ES-I3 (cell line): Measurements from ENCODE around the gene AIFM3.

Source experiments
- H3K36me3 ChIP-seq: 2 replicates; pipeline ENCODE4 v1.6.1; 2013; ENCODE audit warnings: mild to moderate bottlenecking, low read length, control low read depth, moderate library complexity; ENCODE audit not compliant: insufficient read depth
- H3K4me1 ChIP-seq: 2 replicates; pipeline ENCODE4 v1.6.1; 2013; ENCODE audit warnings: mild to moderate bottlenecking, control low read depth, low read length; ENCODE audit not compliant: insufficient read depth
- H3K9ac ChIP-seq: 2 replicates; pipeline ENCODE4 v1.6.1; 2013; ENCODE audit warnings: low read depth, mild to moderate bottlenecking, low read length, moderate library complexity
- H3K9me3 ChIP-seq: 2 replicates; pipeline ENCODE4 v1.6.1; 2013; ENCODE audit warnings: mild to moderate bottlenecking, low read length, moderate library complexity; ENCODE audit not compliant: control insufficient read depth, insufficient read depth

AIFM3 gene

DNA sequence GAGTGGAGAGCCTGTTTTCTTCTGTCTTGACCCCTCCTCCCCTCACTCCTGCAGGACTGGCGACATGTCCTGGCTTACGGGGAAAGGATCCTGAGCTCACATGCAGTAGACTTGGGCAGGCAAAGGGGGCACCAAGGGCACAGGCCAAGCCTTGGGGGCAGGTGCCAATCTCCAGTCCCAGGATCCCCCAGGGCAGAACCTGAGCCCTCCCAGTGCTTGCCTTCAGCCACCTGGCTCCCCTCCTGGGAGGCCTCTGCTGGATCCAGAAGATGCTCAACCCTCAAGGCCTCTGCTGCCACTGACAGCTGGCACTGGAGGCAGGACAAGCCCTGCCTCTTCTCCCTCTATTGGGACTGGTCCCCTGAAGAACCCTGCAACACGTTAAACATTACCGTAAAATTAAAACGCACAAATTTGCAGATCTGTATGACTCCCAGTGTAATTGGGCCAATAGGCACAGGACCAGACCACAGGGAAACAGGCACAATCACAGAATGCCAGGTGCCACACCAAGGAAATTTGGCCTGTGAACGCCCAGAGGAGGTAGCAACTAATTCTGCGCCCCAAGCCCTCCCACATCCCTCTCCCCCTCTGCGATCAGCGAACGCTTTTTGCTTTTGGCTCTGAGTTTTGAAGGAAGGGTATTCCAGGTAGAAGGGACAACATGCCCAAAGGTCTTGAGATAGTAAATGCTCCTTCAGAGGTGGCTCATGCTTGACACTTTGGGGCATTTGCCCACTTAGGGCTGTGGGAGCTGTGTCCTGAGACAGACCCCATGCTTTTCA lies 14.1 kb downstream of the AIFM3 start:
- no peaks in the 10 kb centered on the region for H3K36me3 ChIP-seq
- peak overlapping the region; percentile 89 for H3K9ac ChIP-seq
- H3K9me3 ChIP-seq = peaks cover 6% of the 10 kb centered on the region; the same call in 1 of the 2 replicates
- peaks cover 5% of the 10 kb centered on the region; the same call in 1 of the 2 replicates for H3K4me1 ChIP-seq

DNA sequence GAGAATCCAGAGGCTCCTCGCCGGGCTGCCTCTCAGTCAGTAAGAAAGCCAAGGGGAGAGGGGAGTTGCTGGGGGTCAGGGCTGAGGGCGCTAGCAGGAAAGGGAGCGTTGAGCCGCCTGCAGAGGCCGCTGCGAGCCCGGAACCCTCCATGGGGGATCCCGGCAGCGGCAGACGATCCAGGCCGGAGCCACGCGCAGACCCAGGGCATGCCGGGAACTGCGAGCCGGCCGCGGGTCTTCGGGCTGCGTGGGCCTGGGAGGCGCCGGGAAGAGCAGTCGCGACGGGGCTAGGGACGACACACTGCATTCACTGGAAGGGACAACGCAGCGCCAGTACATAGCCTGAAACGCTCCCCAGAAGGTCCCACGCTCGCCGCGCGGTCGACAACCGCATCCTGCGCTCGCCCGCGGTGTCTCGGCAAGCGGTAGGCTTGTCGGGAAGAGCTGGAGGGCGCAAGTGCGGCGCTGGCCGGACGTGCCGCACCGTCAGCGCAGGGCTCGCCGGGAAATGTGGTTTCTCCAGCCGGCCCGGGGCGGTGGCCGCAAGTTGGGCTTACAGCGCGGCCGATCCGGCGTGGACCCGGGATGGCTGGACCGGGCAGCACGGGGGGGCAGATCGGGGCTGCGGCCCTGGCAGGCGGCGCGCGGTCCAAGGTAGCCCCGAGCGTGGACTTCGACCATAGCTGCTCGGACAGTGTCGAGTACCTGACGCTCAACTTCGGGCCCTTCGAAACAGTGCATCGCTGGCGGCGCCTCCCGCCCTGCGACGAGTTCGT lies 14.9 kb downstream of the AIFM3 start, which contains the start of gene LZTR1:
Gene LZTR1 (plus strand): TSS at position 511 of the 776 bp plus-strand sequence. CDS start 75 bp downstream, at position 586.
- peaks cover 6% of the 10 kb centered on the region; the same call in 1 of the 2 replicates for H3K9me3 ChIP-seq
- peaks cover 5% of the 10 kb centered on the region; the same call in 1 of the 2 replicates for H3K4me1 ChIP-seq
- no peaks in the 10 kb centered on the region for H3K36me3 ChIP-seq
- H3K9ac ChIP-seq = peak within 1 kb of the TSS; percentile 89

DNA sequence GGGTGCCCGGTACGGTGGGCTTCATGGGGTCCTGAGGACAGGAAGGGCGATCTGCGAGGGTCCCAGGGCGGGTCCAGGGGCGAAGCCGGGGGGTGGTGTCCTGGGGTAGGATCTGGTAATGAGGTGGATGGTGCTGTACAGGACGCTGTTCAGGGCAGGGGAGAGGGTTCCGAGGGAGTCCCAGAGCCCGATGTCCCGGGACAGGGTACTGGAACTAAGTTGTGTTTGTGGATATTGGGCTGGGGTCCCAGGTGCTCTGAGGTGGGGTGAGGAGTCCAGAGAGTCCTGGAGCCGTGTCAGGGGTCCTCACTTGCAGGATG lies 15.5 kb downstream of the AIFM3 start:
- Histone ChIP-seq H3K4me1 (peaks cover 5% of the 10 kb centered on the region; the same call in 1 of the 2 replicates), H3K9ac (peak overlapping the region; percentile 89), H3K9me3 (peaks cover 6% of the 10 kb centered on the region; the same call in 1 of the 2 replicates), H3K36me3 (no peaks in the 10 kb centered on the region)

DNA sequence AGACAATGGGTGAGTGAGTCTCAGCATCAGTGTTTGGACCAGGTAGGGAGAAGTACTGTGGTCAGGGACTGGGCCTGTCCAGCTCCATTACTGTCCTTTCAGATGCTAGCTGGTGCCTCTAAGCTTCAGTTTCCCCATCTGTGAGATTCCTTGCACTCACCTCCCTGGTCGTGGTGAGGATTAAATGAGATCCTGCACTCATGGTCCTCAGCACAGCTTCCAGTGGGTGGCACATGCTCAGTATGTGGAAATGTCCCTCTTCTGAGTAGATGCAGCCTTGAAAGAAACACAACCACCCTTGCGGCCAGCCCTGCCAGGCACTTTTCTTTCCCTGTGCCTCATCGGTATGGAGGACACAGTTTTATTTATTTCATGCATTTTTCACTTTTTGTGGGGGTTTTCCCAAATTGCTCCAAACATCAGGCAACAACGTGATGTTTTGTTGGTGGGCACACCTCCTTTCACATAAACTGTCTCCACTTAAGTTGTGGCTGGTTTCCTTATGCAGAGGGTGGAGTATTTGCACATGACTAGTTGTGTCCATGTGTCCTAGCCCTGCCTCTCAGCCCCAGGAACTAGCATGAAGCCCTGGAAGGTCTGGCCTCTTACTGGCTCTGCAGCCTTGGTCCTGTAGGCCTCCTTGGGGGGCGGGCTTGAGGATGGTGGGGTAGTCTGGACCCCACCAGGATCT lies 16.2 kb downstream of the AIFM3 start:
- peak overlapping the region; percentile 89; the same call in 1 of the 2 replicates for H3K9ac ChIP-seq
- no peaks in the 10 kb centered on the region for H3K36me3 ChIP-seq
- H3K4me1 ChIP-seq = peaks cover 5% of the 10 kb centered on the region; the same call in 1 of the 2 replicates
- H3K9me3 ChIP-seq = peaks cover 6% of the 10 kb centered on the region; the same call in 1 of the 2 replicates

DNA sequence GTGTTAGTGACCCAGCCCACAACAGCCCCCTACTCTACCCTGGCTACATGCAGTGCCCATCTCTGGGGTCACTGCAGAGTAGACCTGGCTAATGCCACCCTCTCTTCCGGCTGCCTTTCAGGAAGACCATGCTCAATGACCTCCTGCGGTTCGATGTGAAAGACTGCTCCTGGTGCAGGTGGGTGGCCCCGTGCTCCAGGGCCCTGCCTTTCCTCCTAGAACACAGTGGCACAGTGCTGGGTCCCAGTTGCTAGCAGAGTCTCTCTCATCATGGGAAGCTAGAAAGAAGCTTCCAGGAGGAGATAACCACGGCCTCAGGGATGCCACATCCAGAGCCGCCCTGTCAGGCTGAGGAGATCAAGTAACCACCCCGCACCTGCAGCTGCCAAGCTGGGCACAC lies 18.7 kb downstream of the AIFM3 start:
- H3K9ac ChIP-seq = no peak overlapping the region
- H3K4me1 ChIP-seq = peaks cover 5% of the 10 kb centered on the region; the same call in 1 of the 2 replicates
- H3K9me3 ChIP-seq = no peaks in the 10 kb centered on the region
- H3K36me3 ChIP-seq = no peaks in the 10 kb centered on the region

DNA sequence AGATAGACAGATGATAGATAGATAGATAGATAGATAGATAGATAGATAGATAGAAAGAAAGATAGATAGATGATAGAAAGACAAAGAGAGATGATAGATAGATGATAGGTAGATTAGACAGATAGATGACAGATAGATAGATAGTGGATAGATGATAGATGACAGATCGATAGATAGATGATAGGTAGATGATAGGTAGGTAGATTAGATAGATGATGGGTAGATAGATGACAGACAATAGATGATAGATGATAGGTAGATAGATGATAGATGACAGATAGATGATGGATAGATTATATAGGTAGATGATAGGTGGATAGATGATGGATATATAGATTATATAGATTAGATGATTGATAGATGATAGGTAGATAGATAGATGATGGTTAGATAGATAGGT lies 19.3 kb downstream of the AIFM3 start:
- Histone ChIP-seq H3K9ac (no peak overlapping the region), H3K9me3 (no peaks in the 10 kb centered on the region), H3K4me1 (peaks cover 2% of the 10 kb centered on the region; the same call in 1 of the 2 replicates), H3K36me3 (no peaks in the 10 kb centered on the region)

DNA sequence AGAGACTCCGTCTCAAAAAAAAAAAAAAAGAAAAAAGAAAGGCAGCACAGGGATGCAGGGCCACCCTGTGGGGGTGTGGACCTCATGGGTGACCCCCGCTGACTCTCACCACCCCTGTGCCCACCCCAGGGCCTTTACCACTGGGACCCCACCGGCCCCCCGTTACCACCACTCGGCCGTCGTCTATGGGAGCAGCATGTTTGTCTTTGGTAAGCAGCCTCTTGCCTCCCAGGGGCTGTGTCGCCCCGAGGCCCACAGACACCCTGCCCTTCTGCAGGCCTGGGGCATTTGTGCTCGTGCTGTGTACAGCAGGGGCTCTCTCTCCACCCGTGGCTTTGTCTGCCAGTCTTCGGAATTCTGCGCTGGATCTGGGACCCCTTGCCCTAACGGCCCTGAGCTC lies 20.3 kb downstream of the AIFM3 start:
- Histone ChIP-seq H3K9ac (no peak overlapping the region), H3K36me3 (no peaks in the 10 kb centered on the region)

DNA sequence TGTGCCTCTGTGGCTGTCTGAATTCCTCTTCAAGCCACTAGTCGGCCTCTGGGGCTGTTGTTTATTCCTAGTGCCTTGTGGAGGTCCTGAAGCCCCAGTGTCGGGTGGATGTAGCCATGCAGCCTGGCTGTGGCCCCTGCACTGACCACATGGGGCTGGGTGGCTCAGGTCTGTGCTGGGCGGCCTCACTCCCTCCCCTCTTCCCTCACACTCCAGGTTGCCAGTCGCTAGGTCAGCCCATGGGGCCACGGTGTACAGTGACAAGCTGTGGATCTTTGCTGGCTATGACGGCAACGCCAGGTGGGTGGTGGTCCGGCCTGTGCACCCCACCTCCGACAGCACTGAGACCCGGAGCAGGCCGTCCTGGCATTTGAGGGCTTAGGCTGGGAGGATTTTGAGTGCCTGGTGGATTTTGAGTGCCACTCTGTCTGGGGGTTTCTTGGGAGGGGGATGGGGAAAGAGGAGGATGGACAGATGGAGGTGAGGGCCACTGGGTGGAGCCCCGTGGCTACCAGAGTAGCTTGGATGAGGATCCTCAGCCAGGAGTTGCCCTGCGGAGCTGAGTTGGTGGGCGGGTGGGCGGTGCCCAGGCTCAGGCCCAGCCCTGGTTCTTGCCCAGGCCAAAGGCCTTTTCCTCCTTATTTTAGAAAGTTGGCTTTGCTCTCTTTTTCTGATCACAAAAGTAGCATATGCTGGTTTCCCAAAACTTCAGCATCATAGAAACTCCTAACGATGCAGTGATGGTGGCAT lies 21.7 kb downstream of the AIFM3 start:
- no peaks in the 10 kb centered on the region for H3K9me3 ChIP-seq
- no peaks in the 10 kb centered on the region for H3K36me3 ChIP-seq
- H3K4me1 ChIP-seq = no peaks in the 10 kb centered on the region
- H3K9ac ChIP-seq = no peak overlapping the region

More for the DNA sequence above, 20.3 kb downstream of the AIFM3 start:
- H3K9me3 ChIP-seq = no peaks in the 10 kb centered on the region
- H3K4me1 ChIP-seq = no peaks in the 10 kb centered on the region

DNA sequence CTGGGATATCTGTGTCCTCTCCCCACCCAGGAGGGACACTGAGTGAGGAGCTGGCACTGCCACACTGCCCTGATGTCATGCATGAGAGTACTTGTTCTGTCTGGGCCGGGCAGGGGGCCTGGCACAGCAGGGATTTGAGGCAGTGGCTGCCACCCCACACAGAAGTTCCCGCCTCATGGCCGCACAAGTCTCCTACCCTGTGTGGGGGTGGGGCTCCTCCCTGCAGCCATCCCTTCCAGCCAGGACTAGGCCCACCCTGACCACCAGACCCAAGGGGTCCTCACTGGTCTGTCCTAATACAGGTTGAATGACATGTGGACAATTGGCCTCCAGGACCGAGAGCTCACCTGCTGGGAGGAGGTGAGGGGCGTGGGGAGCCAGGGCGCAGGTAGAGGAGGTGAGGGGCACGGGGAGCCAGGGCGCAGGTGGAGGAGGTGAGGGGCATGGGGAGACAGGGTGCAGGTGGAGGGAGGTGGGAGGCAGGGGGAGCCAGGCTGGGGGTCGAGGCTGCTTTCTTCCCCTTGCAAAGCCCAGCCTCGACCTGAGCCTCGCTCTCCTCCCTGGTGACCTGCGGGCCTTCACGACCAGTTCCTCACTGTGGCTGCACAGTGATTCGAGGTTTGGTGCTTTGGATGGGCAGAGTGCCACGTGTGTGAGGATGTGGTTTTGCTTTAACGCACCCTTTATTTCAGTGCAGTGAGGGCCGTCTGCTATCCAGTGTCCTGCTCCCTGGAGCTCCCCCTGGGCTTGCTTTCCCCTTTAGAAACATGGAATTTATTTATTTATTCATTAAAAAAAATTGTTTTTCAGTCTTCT lies 22.5 kb downstream of the AIFM3 start:
- no peaks in the 10 kb centered on the region for H3K36me3 ChIP-seq
- no peaks in the 10 kb centered on the region for H3K4me1 ChIP-seq
- H3K9ac ChIP-seq = no peak overlapping the region
- no peaks in the 10 kb centered on the region for H3K9me3 ChIP-seq

DNA sequence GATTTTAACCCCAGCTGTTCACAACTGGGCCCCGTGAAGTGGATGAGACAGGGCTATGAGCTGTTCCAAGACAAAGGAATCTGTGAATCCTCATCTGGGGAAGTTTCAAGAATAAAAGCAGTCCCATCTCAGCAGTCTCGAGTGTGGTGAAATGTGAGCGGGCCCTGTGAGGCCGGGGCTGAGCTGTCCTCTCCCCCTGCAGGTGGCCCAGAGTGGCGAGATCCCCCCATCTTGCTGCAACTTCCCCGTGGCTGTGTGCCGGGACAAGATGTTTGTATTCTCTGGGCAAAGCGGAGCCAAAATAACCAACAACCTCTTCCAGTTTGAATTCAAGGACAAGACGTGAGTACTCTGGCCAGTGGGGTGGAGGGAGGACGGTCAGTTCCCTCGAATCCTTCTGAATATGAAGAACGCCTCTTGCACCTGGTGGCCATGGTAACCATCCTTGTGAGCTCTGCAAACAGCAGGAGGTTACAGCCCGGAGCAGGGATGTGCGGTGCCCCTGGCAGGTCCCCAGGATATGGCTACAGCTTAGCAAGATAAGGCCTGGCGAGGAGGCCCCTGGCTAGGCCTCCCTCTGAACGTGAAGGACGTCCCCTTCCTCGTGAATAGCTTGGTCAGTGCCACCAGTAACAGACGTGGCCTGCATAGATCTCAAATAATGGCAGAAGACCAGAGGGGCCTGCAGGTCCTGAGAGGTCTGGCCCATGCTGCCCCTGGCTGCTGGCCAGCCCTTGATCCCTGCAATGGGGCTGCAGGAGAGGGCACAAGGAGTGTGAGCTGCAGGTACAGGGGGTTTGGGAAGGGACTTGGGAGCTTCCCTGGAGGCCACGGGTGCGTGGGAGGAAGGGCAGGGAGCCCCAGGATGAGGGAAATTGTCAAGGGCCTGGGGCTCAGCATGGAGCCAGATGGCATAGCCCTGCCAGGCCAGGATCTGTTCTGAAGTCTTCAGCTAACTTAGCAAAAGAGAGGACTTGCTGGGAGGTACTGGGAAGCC lies 23.4 kb downstream of the AIFM3 start:
- no peaks in the 10 kb centered on the region for H3K9me3 ChIP-seq
- no peaks in the 10 kb centered on the region for H3K36me3 ChIP-seq
- no peak overlapping the region for H3K9ac ChIP-seq
- no peaks in the 10 kb centered on the region for H3K4me1 ChIP-seq

DNA sequence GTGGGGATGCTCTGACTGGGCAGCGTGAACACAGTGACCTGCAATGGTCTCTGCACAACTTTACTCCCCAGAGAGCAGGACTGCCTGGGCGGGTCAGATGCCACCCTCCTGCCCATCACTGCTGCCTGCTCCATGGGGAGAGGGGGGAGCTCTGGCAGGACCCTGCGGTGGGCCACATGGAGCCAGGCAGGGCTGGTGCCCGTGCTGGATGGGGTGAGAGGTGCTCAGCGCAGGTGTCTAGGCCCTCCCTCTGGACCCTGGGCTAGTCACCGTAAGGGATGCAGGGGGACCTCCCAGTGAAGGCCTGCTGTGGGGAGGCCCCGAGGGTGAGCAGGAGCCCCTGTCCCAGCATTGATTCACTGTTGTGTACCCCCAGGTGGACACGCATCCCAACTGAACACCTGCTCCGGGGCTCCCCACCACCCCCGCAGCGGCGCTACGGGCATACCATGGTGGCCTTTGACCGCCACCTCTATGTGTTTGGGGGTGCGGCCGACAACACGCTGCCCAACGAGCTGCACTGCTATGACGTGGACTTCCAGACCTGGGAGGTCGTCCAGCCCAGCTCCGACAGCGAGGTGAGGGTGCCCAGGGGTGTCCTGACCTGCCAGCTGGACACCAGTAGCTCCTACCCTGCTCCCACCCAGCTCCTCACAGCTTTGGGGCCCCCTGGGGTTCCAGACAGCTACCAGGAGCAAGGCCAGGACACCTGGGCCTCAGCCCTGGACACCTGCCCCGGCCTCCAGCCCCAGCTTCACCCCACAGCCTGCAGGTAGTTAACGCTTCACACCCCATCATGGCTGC lies 24.4 kb downstream of the AIFM3 start:
- no peaks in the 10 kb centered on the region for H3K4me1 ChIP-seq
- H3K9me3 ChIP-seq = no peaks in the 10 kb centered on the region
- H3K36me3 ChIP-seq = no peaks in the 10 kb centered on the region
- no peak overlapping the region for H3K9ac ChIP-seq

DNA sequence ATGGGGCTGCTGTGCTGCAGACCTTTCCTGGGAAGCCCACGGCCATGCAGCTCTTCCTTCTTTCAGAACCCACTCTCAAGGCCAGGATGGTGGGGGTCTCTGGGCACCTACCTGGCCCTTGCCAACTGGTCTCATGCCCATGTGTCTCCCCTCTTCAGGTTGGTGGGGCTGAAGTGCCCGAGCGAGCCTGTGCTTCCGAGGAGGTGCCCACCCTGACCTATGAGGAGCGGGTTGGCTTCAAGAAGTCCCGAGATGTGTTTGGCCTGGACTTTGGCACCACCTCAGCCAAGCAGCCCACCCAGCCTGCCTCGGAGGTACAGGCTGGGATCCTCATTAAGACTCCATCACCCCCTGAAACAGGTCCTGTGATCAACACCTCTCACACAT lies 25.0 kb downstream of the AIFM3 start:
- H3K36me3 ChIP-seq = no peaks in the 10 kb centered on the region
- no peaks in the 10 kb centered on the region for H3K4me1 ChIP-seq
- H3K9ac ChIP-seq = no peak overlapping the region
- no peaks in the 10 kb centered on the region for H3K9me3 ChIP-seq
